Renal cortical epithelial cell (primary cell): ENCODE data around the gene MYL11. TPM values are rescaled to one million over a fixed set of nuclear protein-coding genes. Genes with fewer than 3 reads are reported as not detected.

ENCODE experiments used
- DNase-seq: peaks from one replicate; pipeline ENCODE4 v3.0.0-alpha.2; 2011; ENCODE audit warnings: low read depth
- total RNA-seq: library from RNA; depleted of rRNA; stranded (reverse); fragments of >200 nt; gene quantifications from 2 replicates; pipeline ENCODE4 v1.2.3, GENCODE V29; 2014

The MYL11 gene
- total RNA-seq, 1 donor from 2014 or later: not detected

DNA sequence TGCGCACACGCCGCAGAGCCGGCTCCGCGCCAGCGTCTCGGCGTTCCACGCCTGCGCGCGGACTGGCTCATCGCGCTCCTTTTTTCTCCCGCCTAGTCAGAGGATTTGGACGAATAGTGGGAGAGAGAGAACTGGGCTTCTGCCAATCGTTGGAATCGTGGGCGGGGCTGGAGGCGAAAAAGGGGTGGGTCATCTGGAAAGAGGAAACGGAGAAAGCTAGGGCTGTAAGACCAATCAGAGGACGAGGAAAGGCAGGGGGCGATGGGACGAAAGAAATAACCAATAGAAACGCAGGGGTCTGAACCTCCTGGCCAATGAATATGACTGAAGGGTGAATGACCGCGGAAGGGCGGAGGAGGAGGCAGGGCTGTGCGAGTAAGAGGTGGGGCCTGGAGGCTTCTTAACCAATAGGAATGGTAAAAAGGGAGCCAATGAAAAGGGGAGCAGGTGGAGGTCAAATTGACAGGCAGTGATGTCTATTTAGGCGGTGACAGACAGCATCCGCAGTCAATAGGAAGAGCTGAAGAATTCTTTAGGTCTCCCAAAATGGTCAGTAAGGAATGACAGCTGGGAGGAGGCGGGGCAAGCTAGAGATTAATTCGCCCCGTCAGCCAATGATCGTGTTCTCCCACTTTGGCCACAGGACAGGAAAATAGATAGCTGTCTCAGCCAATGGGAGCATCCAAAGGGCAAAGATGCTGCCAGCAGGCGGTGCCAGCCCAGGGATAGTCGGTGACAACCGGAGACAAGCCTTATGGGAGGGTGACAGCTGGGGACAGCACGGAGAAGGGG, 4.0 kb upstream of the MYL11 start, which contains the start of gene TBC1D10B:
TBC1D10B (minus strand) TSS at position 39 of the 792 bp plus-strand sequence. CDS start 311 bp downstream, outside the sequence.
- DNase-seq: peak; percentile 100

DNA sequence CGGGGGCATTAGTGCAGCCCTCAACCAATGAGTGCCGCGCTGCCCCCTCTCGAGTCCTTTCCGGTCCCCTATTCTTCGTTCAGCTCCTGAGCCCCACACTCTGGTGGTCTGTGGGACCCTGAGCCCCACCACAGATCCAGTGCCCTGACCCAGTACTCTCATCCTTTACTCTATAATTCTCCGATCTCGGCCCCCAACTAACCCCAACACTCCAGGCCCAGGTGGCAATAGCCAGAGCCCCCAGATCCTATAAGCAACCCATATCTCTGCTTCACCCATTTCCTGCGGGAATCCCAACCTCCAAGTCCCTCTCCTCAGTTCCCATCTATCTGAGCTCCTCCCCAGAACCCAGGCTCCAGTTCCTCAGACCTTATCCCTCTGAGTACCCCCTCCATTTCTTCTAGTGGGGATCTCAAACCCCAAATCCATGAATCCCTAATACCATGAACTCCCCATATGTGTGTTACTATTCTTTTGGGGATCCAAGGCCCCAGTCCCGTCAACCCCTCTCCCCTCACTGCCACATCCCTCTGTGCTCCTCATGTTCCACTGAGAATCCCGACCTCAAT, 3.3 kb upstream of the MYL11 start:
- DNase-seq: no peak

DNA sequence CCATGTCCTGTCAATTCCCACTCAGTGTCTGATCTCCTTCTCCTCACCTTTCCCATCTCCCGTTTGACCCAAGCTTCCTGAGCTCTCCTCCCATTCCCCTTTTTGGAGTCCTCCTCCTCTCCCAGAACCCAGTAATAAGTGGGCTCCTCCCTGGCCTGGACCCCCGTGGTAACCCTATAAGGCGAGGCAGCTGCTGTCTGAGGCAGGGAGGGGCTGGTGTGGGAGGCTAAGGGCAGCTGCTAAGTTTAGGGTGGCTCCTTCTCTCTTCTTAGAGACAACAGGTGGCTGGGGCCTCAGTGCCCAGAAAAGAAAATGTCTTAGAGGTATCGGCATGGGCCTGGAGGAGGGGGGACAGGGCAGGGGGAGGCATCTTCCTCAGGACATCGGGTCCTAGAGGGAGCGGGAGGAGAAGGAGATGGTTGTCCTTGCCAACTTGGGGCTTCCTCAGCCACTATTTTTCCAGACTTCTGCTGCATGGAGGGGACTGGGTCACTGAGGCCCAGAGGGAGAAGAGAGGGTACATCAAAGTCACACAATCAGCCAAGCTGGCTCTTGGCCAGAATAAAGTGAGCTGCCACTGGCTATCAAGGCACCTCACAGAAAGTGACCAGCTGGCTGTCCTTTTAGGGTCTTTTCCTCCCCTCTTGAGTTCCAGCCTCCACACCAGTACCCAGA, 2.4 kb upstream of the MYL11 start:
- no peak for DNase-seq

DNA sequence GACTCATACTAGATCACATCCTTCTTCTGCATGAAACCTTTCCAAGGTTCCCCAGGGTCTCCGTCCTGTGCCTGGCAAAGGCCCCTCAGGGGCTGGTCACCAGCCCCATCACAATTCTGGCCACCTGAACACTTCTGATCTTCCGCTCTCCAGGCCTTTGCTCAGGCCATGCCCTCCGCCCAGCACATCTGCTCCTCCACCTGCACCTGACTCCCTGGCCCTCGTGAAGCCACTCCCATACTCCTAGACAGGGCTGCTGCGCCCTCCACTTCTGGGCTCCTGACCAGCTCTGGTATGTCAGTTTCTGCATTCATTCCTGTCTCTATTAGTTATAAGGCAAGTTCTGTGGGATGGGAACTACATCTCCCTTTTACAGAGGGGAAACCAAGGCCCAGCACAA, 1.9 kb upstream of the MYL11 start:
- no peak for DNase-seq

DNA sequence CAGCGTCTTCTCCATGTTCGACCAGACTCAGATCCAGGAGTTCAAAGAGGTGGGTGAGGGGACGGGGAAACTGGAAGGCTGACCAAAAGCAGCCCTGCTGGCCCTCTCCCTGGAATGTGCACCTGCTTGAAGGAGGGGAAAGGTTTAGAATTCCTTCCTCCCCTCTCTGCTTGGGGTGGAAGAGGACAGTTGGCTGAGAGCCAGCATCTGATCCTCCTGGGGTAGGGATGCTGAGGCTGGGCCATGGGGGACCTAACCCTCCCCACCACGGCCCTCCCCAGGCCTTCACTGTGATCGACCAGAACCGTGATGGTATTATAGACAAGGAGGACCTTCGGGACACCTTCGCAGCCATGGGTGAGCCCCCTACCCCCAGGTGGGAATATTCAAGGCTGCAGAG, 1.3 kb downstream of the MYL11 start:
- DNase-seq: no peak

DNA sequence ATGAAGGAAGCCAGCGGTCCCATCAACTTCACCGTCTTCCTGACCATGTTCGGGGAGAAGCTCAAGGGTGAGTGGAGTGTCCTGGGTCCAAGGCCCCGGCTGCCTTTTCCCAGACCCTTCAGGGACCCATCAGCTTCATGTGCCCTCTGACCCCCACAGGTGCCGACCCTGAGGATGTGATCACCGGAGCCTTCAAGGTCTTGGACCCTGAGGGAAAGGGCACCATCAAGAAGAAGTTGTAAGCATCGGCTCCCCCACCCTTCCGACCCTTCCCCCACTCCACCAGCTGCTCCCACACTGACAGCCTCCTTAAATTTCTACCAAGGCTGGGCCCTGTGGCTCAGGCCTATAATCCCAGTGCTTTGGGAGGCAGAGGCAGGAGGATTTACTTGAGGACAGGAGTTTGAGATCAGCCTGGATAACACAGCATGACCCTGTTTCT, 1.9 kb downstream of the MYL11 start:
- DNase-seq: no peak

DNA sequence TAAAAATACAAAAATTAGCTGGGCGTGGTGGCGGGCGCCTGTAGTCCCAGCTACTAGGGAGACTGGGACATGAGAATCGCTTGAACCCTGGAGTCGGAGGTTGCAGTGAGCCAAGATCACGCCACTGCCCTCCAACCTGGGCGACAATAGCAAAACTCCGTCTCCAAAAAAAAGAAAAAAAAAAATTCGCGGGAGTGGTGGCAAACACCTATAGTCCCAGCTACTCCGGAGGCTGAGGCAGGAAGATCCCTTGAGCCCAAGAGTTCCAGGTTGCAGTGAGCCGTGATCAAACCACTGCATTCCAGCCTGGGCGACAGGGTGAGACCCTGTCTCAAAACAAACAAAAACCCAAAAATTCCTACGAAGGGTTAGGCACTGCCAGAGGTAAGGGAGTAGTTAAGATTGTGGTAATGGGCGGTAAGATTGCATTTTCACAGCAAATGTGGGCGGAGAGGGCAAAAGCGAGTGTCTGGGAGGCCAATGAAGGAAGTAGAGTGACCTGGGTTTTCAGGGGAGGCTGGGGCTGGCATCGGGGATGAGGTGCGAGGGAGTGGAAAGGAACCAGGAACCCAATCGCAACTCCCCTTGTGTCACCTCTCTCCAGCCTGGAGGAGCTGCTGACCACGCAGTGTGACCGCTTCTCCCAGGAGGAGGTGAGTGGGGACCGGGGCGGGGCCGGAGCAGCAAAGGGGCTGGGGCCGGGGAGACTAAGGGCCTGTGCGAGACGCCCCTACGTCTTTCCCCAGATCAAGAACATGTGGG, 2.6 kb downstream of the MYL11 start:
- peak; percentile 36 for DNase-seq

DNA sequence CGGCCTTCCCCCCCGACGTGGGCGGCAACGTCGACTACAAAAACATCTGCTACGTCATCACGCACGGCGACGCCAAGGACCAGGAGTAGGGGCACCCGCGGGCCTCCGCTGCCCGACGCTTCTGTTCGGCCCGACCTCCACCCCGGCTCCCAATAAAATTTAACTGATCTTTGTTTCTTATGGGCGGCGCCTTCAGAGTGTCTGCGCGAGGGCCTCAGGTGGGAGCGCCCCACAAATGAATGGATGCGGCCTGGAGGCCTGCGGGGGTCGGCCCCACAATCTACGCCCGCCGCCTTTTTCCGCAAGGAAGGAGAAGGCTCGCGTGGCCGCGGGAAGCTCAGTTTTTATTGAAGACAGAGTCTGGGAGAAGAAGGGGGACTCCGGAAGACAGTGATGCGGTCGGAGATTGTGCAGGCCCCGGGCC, 3.2 kb downstream of the MYL11 start:
- DNase-seq: peak; percentile 70

DNA sequence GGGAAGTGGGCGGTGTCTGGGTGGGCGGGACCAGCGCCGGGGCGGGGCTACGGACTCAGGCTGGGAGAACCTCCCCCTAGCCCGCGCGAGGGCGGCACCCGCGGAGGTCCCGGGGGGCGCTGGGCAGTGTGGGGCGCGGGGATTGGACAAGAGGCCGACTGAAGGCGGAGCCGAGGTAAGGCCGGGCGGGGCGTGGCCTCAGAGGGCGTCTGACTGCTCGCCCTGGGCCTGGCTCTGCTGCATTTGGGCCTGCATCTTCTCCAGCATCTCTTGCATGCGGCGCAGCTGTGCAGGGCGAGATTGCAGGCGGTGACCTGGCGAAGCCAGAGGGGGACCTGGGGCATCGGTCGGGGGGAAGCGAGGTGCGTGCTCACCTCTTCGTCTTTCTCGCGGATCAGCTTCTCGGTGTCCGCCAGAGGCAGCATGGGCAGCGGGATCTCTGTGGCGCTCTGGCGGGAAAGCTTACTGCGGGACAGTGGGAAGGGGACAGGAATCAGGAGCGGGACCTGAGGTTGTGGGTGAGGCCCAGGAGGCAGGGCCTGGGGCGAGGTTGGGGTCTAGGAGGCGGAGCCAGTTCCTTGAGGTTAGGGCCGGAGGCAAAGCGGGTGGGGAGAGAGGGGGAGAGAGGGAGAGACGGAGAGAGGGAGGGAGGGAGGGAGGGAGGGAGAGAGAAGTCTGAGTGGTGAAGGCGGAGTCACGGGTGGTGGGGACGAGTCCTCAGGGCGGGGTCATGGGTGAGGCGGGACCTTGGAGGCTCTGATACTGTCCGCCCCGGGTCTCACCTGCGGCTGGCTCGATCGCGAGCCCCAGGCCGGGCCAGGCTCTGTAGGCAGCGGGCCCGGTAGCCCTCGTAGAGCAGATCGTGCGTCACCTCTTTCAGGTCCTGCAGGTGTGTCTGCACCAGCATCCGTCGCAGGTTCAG, 3.9 kb downstream of the MYL11 start:
- DNase-seq: peak; percentile 85

DNA sequence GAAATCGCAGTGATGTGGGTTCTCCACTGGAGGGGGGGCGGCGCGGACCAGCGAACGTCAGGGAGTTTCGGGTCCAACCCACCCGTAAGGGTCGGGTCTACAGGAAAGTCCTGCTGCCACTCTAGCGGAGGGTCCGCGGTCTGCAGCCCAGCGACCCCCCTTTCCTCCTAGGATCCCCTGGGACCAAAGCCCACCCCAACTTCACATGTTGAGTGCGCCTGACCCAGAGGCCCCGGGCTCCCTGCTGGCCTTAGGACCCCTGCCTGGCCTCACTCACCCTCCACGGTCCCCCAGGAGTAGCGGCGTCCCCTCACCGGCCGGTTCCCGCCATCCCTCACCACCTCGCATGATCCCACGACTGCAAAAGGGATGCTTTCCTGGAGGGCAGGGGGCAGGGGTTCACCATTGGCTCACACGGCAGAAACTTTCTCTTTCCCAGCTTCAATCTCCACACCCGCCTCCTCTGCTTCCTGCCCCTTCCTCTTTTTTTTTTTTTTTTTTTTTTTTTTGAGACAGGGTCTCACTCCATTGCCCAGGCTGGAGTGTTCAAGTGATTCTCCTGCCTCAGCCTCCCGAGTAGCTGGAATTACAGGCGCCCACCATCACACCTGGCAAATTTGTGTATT, 4.7 kb downstream of the MYL11 start:
- no peak for DNase-seq

DNA sequence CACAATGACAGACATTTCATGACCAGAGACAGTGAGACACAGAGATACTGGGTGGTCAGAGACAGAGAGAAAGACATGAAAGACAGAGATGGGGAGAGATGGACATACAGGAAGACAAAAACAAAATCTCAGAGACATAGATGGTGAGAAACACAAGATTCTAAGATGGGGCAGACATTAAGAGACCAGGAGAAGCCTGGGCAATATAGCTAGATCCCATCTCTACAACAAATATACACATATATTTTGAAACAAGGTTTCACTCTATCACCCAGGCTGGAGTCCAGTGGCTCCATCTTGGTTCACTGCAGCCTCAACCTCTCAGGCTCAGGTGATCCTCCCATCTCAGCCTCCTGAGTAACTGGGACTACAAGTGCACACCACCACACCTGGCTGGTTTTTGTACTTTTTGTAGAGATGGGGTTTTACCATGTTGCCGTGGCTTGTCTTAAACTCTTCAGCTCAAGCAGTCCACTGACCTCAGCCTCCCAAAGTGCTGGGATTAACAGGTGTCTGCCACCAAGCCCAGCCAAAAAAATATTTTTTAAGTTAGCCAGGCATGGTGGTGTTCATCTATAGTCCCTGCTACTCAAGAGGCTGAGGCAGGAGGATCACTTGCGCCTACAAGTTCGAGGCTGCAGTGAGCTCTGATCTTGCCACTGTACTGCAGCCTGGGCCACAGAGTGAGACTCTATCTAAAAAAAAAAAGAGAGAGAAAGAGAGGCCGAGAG, 5.6 kb downstream of the MYL11 start:
- no peak for DNase-seq

DNA sequence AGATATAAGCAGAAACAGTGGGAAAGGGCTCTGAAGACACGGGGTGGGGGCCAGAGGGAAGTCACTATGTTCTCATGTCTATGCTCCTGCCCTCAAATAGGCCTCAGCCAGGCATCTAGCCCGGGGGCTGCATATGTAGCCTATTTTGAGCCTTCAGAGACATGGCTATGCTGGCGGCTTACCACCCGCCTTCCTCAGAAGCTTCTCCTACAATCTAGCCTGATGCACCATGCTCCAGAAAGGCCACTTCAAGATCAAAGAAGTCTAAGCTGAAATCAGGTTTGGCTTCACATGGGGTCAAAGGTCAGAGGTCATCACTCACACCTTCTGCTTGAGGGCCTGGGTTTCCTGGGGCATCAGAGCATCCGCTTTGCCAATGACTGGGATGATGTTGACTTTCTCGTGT, 6.2 kb downstream of the MYL11 start:
- DNase-seq: no peak

DNA sequence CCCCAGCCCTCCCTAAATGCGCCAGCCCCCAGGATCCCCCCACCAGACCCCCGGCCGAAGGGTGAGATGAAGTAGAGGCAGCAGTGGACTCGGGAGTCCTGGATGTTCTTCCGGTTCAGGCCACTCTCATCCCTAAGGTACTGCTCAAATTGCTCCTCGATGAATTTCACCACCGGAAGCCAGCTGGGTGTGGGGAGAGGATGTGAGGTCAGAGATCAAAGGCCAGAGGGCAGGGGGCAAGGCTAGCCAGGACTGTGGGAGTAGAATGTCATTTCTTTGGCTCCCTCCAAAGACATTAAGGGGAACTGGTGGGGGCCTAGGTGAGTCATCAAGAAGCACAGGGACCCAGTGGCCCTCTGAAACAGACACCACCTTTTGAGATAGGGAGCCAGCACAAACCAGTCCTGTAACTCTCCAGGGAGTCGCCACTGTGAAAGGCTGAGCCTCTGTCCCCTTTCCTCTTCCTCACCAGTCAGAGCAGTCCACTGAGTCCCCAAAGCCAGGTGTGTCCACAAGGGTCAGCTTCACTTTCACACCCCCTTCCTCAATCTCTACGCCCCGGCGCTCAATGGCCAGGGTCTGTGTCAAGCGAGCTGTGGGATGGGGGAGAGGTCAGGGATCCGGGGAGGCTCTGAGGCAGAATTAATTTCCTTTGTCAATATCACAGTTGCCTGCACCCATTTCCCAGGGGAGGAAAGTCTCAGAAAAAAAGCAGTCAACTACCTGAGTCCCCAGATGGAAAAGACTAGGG, 6.9 kb downstream of the MYL11 start:
- no peak for DNase-seq

DNA sequence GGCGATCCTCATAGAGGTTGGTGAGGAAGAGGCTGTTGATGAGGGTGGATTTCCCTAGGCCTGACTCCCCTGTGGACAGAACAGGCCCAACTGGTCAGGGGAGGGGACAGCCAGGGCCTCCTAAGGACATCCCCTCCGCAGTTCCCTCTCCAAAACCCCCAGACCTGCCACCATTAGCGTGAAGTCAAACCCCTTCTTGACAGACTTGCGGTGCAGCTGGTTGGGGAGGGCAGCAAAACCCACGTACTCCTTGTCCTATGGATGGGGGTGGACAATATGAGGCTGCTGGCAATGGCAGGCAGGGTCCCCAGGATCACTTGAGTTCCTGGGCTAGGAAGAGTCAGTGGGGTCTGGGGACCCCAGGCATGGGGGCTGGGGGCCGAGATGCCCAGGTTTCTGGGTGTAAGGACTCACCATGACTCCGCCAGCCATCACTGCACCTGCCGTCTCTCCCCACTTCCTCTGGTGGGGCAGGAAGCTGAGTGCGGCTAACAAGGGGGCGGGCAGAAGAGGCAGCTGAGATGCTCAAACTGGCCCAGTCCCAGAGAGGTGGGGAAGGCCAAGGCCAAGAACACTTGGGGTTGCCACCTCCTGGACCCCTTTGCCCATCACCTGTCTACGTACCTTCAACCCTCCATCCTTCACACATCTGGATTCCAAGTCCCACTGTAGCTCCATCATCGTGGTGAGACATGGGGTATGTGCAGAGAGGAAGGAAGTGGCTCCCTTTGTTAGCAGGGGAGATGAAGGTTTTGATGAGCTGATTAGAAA, 7.7 kb downstream of the MYL11 start, which contains the start of gene SEPTIN1:
SEPTIN1 (minus strand) TSS at position 451 of the 771 bp plus-strand sequence; CDS start at position 432, 19 bp downstream.
- DNase-seq: no peak

DNA sequence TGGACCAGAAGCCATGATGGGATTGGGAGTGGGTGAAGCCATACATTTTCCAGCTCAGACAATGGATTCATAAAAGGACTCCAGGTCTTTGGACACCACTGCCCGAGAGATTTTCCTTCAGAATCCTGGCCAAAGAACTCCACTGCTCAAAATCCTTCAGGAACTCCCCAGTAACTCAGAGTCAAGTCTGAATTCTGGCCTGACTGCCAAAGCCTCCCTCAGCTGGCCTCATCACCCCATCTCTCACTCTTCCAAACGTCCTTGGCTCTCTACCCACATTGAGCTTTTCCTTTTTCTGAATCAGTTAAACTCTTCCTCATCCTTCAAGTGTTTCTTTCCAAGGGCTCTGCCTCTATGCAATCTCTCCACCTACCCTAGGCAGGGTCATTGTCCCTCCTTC, 8.9 kb downstream of the MYL11 start:
- no peak for DNase-seq

DNA sequence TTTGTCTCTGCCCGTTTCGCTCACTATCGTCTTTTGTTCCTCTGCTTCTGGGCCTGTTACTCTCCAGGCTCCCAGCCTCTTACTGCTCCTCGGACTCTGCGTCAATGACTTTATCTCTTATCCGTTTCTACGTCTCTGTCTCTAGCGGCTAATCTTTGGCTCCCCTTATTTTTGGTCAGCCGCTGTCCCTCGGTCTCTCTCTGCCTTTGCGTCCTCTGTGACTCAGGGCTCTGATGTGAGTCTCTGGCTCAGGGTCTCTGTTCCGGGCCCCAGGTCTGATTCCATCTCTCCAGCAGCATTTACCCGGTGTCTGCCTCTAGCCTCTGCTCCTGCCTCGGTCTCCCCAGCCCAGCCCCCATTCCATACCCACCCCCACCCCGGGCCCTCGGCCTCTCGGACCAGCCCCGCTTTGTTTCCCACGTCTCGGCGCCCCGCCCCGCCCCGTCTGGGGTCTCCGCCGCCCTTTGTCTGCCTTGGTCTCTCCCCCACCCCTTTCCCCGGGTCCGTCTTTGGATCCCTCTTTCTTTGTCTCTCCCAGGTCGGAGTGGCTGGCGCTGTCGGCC, 20.1 kb downstream of the MYL11 start:
- DNase-seq: no peak

DNA sequence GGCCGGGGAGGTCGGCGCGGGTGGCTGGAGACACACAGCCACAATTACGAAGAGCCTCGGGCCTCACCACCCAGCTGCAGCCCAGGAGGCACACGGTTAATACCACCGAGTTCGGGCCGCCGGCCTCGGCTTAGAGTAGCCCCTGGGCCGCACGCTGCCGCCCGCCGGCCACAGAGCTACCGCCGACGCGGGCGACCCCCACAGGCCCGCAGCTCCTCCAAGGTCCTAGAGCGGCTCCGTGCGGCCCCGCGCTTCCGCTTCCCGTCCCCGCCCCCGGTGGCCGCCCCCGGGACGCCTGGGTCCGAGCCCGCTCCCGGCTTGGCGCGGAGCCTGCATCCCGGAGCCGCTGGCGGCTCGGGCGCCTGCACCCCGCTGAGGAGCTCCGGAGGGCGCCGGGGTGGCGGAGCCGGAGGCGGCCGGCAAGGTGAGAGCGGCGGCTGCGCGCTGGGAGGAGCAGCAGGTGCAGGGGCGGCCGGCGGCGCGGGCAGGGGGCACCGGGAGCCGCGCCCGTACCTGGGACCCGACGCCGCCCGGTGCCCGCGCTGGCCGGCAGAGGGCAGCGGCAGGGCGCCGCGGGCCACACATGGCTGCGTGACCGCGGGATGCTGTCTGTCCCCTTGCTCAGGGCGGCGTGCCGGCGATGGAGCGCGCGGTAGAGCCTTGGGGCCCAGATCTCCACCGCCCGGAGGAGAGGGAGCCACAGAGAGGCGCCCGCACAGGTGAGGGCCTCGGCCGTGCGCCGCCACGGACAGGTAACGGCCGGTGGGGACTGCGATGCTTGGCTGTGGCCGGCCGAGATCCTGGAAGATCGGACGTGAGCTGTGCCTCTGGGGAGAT, 20.8 kb downstream of the MYL11 start, which contains the start of gene ZNF48:
ZNF48 (plus strand) TSS at position 266 of the 837 bp plus-strand sequence; CDS start at position 641, 375 bp downstream.
- DNase-seq: peak; percentile 72
